SH-SY5Y (cell line): Measurements from ENCODE around the gene DNAH1.

ENCODE experiments used
- GATA2 ChIP-seq: IDR thresholded peaks from 2 replicates; pipeline ENCODE4 v1.6.1; 2011; ENCODE audit warnings: mild to moderate bottlenecking, low read depth, low read length
- GATA3 ChIP-seq: IDR thresholded peaks from 2 replicates; pipeline ENCODE4 v1.6.1; 2011; ENCODE audit warnings: low read depth, mild to moderate bottlenecking, low read length, moderate library complexity

- TF ChIP-seq GATA2 (no peak), GATA3 (no peak)
These were observed 37.5 kb upstream of the DNAH1 start, which contains the start of gene WDR82 for GRCh38 chr3:52278510-52279069.
